ENCODE data around the gene MAK.
A peak's percentile ranks its signal among the peaks of the same experiment; 100 is the strongest.
"Not testable (repeated sequence)": the region's sequence is repeated elsewhere in the genome, so short reads cannot be mapped to it uniquely, and the experiment has no call there.

Gene MAK

GRCh38 chr6:10749734-10750133 lies 88.6 kb downstream of the MAK start:
- no peak for DNase-seq (ENCODE audit: low read depth in 2 of 2)
- TF ChIP-seq CTCF (IDR thresholded peaks at IDR 0.05; ENCODE audit: low read depth, low read length): no peak
- no peak overlapping the region for H3K4me3 ChIP-seq (replicated peaks in 1 of 2; ENCODE audit: low read depth in 2 of 2, low read length in 2 of 2)

DNA sequence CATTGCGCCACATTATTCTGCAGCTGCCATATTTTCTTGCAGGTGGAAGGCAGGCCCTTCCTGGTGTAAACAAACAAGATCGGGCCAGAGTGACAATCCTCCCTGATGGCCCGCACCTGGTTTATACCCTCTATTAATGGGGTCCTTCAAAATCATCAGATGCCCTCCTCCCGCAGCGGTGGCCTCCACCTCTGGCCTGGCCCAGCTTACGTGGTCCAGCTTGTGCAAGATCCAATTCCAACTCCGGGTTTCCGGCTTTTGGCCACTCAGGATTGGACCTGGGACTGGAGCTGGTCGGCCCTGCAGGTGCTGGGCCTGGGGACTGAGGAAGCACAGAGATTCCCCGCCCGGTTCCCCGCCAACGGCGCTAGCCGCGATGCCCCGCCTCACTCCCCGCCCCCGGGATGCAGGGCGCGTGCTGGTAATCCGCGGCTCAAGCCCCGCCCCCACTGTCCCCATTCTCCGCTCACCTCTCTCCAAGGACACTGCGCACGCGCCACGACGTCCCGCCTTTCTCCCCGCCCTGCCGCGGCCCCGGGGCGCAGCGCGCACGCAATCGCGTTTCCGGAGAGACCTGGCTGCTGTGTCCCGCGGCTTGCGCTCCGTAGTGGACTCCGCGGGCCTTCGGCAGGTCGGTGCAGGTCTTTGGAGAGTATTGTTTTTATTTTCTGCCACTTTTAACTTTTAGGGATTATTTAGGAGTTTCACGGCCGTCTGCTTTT lies 90.9 kb downstream of the MAK start, which contains the start of gene TMEM14B:
TMEM14B (plus strand) TSS at position 555 of the 722 bp plus-strand sequence. CDS start 1,441 bp downstream, outside the sequence.
- TF ChIP-seq CTCF (IDR thresholded peaks at IDR 0.05; ENCODE audit: low read depth, low read length): no peak
- peak; percentile 96 to 97 for DNase-seq (ENCODE audit: low read depth in 2 of 2)
- H3K4me3 ChIP-seq (replicated peaks in 1 of 2; ENCODE audit: low read depth in 2 of 2, low read length in 2 of 2): peak within 1 kb of the TSS; percentile 79 to 82

GRCh38 chr6:10746915-10747250 lies 91.5 kb downstream of the MAK start:
- DNase-seq (ENCODE audit: low read depth in 2 of 2): no peak

GRCh38 chr6:10745116-10745515 lies 93.2 kb downstream of the MAK start:
- DNase-seq (ENCODE audit: low read depth in 2 of 2): no peak
- no peak overlapping the region for H3K4me3 ChIP-seq (replicated peaks in 1 of 2; ENCODE audit: low read depth in 2 of 2, low read length in 2 of 2)
- TF ChIP-seq CTCF (IDR thresholded peaks at IDR 0.05; ENCODE audit: low read depth, low read length): no peak

More at GRCh38 chr6:10746915-10747250, 91.5 kb downstream of the MAK start:
- no peak for TF ChIP-seq CTCF (IDR thresholded peaks at IDR 0.05; ENCODE audit: low read depth, low read length)
- H3K4me3 ChIP-seq (replicated peaks in 1 of 2; ENCODE audit: low read depth in 2 of 2, low read length in 2 of 2): peak overlapping the region; percentile 79 to 82

- H3K4me3 ChIP-seq (replicated peaks in 1 of 2; ENCODE audit: low read depth in 2 of 2, low read length in 2 of 2): no peak overlapping the region
- no peak for TF ChIP-seq CTCF (IDR thresholded peaks at IDR 0.05; ENCODE audit: low read depth, low read length)
- DNase-seq (ENCODE audit: low read depth in 2 of 2): no peak
Observed at GRCh38 chr6:10743515-10743914, 94.8 kb downstream of the MAK start.

GRCh38 chr6:10742251-10742650 lies 96.1 kb downstream of the MAK start:
- no peak for TF ChIP-seq CTCF (IDR thresholded peaks at IDR 0.05; ENCODE audit: low read depth, low read length)

GRCh38 chr6:10741643-10742042 lies 96.7 kb downstream of the MAK start:
- not testable (repeated sequence) for H3K4me3 ChIP-seq (replicated peaks in 1 of 2; ENCODE audit: low read depth in 2 of 2, low read length in 2 of 2); DNase-seq (ENCODE audit: low read depth in 2 of 2)

More at GRCh38 chr6:10742251-10742650, 96.1 kb downstream of the MAK start:
- no peak for DNase-seq (ENCODE audit: low read depth in 2 of 2)
- H3K4me3 ChIP-seq (replicated peaks in 1 of 2; ENCODE audit: low read depth in 2 of 2, low read length in 2 of 2): no peak overlapping the region
